ENCODE measurements around the gene CCDC171. TPM values are rescaled to one million over a fixed set of nuclear protein-coding genes. Genes with fewer than 3 reads are reported as not detected.

Gene CCDC171
- total RNA-seq, 4 donors from 2014 or later, result 3.2 to 12.4 (median 7.3) TPM

GRCh38 chr9:16012621-16013020, 459.8 kb downstream of the CCDC171 start:
- Histone ChIP-seq H3K4me3 (no peak overlapping the region), H3K36me3 (no peaks in the 10 kb centered on the region), H3K9me3 (no peaks in the 10 kb centered on the region), H3K27ac (no peak overlapping the region), H3K4me1 (no peaks in the 10 kb centered on the region), H3K27me3 (no peaks in the 10 kb centered on the region)
- DNase-seq (ENCODE audit: low spot score in 2 of 2), result no peak
- no peak for TF ChIP-seq POLR2AphosphoS5 (IDR thresholded peaks at IDR 0.05)
- TF ChIP-seq, protein P1, sequence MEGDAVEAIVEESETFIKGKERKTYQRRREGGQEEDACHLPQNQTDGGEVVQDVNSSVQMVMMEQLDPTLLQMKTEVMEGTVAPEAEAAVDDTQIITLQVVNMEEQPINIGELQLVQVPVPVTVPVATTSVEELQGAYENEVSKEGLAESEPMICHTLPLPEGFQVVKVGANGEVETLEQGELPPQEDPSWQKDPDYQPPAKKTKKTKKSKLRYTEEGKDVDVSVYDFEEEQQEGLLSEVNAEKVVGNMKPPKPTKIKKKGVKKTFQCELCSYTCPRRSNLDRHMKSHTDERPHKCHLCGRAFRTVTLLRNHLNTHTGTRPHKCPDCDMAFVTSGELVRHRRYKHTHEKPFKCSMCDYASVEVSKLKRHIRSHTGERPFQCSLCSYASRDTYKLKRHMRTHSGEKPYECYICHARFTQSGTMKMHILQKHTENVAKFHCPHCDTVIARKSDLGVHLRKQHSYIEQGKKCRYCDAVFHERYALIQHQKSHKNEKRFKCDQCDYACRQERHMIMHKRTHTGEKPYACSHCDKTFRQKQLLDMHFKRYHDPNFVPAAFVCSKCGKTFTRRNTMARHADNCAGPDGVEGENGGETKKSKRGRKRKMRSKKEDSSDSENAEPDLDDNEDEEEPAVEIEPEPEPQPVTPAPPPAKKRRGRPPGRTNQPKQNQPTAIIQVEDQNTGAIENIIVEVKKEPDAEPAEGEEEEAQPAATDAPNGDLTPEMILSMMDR (IDR thresholded peaks at IDR 0.05), result no peak
- TF ChIP-seq POLR2A (IDR thresholded peaks at IDR 0.05), result no peak
- TF ChIP-seq EP300 (IDR thresholded peaks at IDR 0.05), result no peak
- WGBS, result 90% methylated on average over 2 of the region's 2 CpGs

DNA sequence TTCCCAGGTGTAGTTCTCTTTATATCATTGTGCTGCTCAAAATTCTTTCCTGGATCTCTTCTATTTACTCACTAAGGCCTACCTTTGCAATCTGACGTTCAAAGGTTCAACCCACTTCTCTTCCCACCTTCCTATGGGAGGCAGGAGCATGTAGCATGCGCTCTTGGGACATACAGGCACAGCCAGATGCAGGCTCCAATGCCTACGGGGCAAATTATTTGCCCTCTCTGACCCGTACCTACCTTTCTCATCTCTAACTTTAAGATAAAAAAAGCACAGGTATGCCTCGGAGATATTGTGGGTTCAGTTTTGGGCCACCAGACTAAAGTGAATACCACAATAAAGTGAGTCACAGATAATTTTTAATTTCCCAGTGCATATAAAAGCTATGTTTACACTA, 460.5 kb downstream of the CCDC171 start:
- no peaks in the 10 kb centered on the region for H3K36me3 ChIP-seq
- no peak for TF ChIP-seq POLR2A (IDR thresholded peaks at IDR 0.05)
- H3K27ac ChIP-seq, result no peak overlapping the region
- WGBS, result 83% methylated on average over 5 of the region's 5 CpGs
- no peaks in the 10 kb centered on the region for H3K9me3 ChIP-seq
- DNase-seq (ENCODE audit: low spot score in 2 of 2), result no peak
- H3K4me1 ChIP-seq, result no peaks in the 10 kb centered on the region
- H3K27me3 ChIP-seq, result no peaks in the 10 kb centered on the region
- H3K4me3 ChIP-seq, result no peak overlapping the region

DNA sequence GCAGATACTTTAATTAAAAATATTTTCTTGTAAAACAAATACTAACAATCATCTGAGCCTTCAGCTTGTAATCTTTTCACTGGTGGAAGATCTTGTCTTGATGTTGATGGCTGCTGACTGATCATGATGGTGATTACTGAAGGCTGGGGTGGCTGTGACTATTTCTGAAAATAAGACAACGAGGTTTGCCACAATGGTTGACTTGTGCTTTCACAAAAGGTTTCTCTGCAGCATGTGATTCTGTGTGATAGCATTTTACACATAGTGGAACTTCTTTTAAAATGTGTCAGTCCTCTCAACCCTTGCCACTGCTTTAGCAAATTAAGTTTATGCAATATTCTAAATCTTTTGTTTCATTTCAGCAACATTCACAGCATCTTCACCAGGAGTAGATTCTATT, 461.0 kb downstream of the CCDC171 start:
- H3K36me3 ChIP-seq, result no peaks in the 10 kb centered on the region
- 85% methylated on average over 1 of the region's 1 CpG for whole genome bisulfite sequencing
- no peak overlapping the region for H3K27ac ChIP-seq
- no peaks in the 10 kb centered on the region for H3K9me3 ChIP-seq
- no peaks in the 10 kb centered on the region for H3K27me3 ChIP-seq
- DNase-seq (ENCODE audit: low spot score in 2 of 2), result no peak
- no peaks in the 10 kb centered on the region for H3K4me1 ChIP-seq
- TF ChIP-seq POLR2A (IDR thresholded peaks at IDR 0.05) (no peak), EP300 (IDR thresholded peaks at IDR 0.05) (no peak), POLR2AphosphoS5 (IDR thresholded peaks at IDR 0.05) (no peak)
- TF ChIP-seq, protein P1 (IDR thresholded peaks at IDR 0.05), result no peak
- H3K4me3 ChIP-seq, result no peak overlapping the region

GRCh38 chr9:16022228-16022627, 469.4 kb downstream of the CCDC171 start:
- no peak for DNase-seq (ENCODE audit: low spot score in 2 of 2)
- no peaks in the 10 kb centered on the region for H3K27me3 ChIP-seq
- no peaks in the 10 kb centered on the region for H3K4me1 ChIP-seq
- H3K36me3 ChIP-seq, result no peaks in the 10 kb centered on the region
- H3K27ac ChIP-seq, result no peak overlapping the region
- H3K9me3 ChIP-seq, result no peaks in the 10 kb centered on the region
- WGBS, result 88% methylated on average over 3 of the region's 3 CpGs
- TF ChIP-seq EP300 (IDR thresholded peaks at IDR 0.05) (no peak), POLR2A (IDR thresholded peaks at IDR 0.05) (no peak), POLR2AphosphoS5 (IDR thresholded peaks at IDR 0.05) (no peak)
- TF ChIP-seq, protein P1 (IDR thresholded peaks at IDR 0.05), result no peak
- no peak overlapping the region for H3K4me3 ChIP-seq

GRCh38 chr9:16023446-16023845, 470.6 kb downstream of the CCDC171 start:
- no peak for TF ChIP-seq POLR2A (IDR thresholded peaks at IDR 0.05)
- TF ChIP-seq POLR2AphosphoS5 (IDR thresholded peaks at IDR 0.05), result no peak
- TF ChIP-seq, protein P1 (IDR thresholded peaks at IDR 0.05), result no peak
- TF ChIP-seq EP300 (IDR thresholded peaks at IDR 0.05), result no peak
- H3K27me3 ChIP-seq, result no peaks in the 10 kb centered on the region
- no peaks in the 10 kb centered on the region for H3K36me3 ChIP-seq
- DNase-seq (ENCODE audit: low spot score in 2 of 2), result no peak
- no peaks in the 10 kb centered on the region for H3K9me3 ChIP-seq
- 34% methylated on average over 1 of the region's 1 CpG for WGBS
- no peak overlapping the region for H3K4me3 ChIP-seq
- no peaks in the 10 kb centered on the region for H3K4me1 ChIP-seq
- no peak overlapping the region for H3K27ac ChIP-seq

Other genes starting within 250 kb of the CCDC171 start
- gene TTC39B, start 245.8 kb upstream of the CCDC171 start, total RNA-seq, result 10 to 100 TPM; 37.2 to 55.3 (median 45.6) TPM
- 10 to 100 TPM; 12.5 to 27.4 (median 17.8) TPM for gene SNAPC3, start 130.2 kb upstream of the CCDC171 start, total RNA-seq
- gene PSIP1, start 42.1 kb upstream of the CCDC171 start, total RNA-seq, result 10 to 100 TPM; 13.0 to 30.0 (median 16.0) TPM

Measured in suprapubic skin (tissue), 4 donors.